NCI-H2227 treated with DMSO at 0.1 percent for 48 hours (cell line): ENCODE data around the gene MTFR1L.

ENCODE experiments used
- DNase-seq: peaks from one replicate; lab custom pipeline; 2025; lab: John Stamatoyannopoulos, UW

The MTFR1L gene

DNA sequence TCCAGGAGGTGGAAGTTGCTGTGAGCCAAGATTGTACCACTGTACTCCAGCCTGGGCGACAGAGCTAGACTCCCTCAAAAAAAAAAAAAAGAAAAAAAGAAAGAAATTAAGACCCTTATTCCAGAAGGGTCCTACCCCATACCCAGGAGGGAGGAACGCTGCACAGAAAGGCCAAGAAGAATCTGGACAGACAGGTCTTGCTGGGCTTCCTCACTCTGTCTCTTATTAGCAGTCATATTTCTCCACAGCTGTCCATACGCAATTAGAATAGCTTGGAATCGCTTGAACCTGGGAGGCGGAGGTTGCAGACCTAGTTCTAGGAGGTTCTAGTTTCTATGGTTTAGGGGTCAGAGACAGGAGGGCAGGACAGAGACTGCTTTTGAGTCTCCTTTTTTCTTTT is 58.9 kb downstream of the MTFR1L start:
- no peak for DNase-seq

DNA sequence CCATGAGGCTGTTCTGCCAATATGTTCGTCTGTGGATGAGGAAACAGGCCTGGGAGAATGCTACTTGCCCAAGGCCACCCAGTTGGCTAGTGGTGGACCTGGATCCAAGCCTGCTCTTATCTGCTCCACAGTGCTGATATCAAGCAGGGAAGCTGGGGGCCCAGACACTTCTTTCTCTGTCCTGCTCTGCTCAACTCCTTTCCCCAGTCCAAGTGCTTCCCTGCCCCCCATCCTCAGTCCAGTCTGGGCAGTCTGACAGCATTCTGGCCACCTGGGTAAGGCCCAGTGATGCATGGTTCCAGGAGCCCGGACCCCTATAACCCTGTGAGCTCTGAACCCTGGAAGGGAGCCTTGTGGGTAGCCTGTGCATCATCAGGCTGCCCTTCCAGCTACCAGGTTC is 59.9 kb downstream of the MTFR1L start:
- no peak for DNase-seq

DNA sequence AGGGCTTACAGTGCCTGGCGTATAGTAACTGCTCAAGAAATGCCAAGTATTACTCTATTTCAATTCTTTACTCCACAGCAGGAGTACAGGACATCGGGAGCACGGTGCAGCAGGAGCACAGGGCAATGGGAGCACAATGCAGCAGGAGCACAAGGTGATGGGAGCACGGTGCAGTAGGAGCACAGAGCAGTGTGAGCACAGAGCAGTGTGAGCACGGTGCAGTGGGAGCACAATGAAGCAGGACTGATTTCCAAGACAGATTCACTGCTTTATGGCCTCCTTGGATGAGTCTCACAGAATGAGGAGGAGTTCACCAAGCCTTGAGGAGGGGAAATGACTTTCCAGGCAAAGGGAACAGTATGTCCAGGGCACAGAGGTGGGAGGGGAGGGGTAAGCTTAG is 60.8 kb downstream of the MTFR1L start:
- no peak for DNase-seq

- no peak for DNase-seq
Measured at GRCh38 chr1:25881266-25881665, 61.5 kb downstream of the MTFR1L start.
